Stimulated activated CD8-positive, alpha-beta memory T cell treated with anti-CD3 and anti-CD28 coated beads, Interleukin-7, amount 100 ng/mL, for 4 hours (primary cell): Measurements from ENCODE around the gene ITPRIPL2.
A peak's percentile ranks its signal among the peaks of the same experiment; 100 is the strongest.

Experiments
- DNase-seq, 2 donors: peaks; one replicate each; pipeline ENCODE4 v3.0.0-alpha.2; 2020; ENCODE audit warnings: low read depth in 2 of 2

Gene ITPRIPL2

GRCh38 chr16:19113577-19114358 is at the start of gene ITPRIPL2:
Gene ITPRIPL2 (plus strand): TSS chr16:19113964. CDS start chr16:19114462, 498 bp downstream.
- no peak for DNase-seq

DNA sequence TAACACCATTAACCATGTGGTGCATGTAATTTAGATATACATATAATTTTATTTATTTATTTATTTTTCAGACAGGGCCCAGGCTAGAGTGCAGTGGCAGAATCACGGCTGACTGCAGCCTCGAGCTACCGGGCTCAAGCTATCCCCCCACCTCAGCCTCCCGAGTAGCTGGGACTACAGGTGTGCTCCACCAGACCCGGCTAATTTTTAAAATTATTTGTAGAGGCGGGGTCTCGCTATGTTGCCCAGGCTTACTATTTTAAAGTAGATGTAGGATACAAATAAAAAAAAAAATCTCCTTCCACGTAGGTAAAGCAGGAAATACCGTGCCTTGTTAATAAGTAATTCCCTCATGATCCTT is 46.8 kb upstream of the ITPRIPL2 start:
- DNase-seq, result no peak

GRCh38 chr16:19067349-19068236 is 46.2 kb upstream of the ITPRIPL2 start, which contains the start of gene COQ7:
Gene COQ7 (plus strand): TSS chr16:19067614. CDS start chr16:19067665, 51 bp downstream.
- peak; percentile 97 to 98 for DNase-seq

GRCh38 chr16:19068237-19068815 is 45.4 kb upstream of the ITPRIPL2 start:
- DNase-seq, result no peak

GRCh38 chr16:19071811-19072777 is 41.7 kb upstream of the ITPRIPL2 start:
- DNase-seq, result peak in 1 of 2 donors; percentile 17

DNA sequence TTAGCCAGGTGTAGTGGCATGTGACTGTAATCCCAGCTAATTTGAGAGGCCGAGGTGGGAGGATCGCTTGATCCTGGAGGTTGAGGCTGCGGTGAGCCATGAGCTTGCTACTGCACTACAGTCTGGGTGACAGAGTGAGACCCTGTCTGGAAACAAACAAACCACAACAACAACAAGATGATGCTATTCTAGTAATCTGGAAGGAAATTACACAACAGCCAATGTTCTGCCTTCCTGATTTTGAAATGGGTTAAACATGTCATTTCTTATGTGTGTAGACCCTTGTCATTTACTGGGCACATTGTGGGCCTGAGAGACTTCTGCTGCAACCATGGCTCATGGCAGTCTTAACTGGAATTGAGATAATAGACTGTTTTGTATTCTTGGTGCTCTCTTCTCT is 40.4 kb upstream of the ITPRIPL2 start:
- DNase-seq, result no peak

DNA sequence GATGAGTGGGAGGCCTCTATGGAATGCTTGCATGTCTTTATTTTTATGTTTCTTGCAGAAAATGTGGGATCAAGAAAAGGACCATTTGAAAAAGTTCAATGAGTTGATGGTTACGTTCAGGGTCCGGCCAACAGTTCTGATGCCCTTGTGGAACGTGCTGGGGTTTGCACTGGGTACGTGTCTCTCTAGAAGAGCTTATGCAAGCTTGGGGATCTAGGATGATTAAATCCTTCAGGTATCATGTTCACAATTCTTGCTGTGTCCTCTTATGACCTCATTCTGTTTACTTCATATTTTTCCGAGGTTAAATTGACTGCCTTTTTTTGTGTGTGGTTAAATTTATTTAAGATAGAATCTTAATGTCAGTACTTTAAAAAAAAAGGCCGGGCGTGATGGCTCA is 39.9 kb upstream of the ITPRIPL2 start:
- no peak for DNase-seq

DNA sequence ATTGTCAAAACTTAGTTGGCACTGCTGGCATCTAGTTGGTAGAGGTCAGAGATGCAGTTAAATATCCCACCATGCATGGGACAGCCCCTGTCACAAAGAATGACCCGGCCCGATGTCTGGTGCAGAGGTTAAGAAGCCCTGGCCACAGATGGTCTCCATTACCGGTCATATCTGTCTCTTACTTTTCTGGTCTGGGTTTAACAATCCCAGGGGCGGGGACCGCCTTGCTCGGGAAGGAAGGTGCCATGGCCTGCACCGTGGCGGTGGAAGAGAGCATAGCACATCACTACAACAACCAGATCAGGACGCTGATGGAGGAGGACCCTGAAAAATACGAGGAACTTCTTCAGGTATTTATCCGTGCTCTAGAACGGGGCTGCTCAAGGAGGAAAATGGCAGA is 38.3 kb upstream of the ITPRIPL2 start:
- DNase-seq, result no peak

GRCh38 chr16:19077879-19078278 is 35.9 kb upstream of the ITPRIPL2 start:
- DNase-seq, result no peak

DNA sequence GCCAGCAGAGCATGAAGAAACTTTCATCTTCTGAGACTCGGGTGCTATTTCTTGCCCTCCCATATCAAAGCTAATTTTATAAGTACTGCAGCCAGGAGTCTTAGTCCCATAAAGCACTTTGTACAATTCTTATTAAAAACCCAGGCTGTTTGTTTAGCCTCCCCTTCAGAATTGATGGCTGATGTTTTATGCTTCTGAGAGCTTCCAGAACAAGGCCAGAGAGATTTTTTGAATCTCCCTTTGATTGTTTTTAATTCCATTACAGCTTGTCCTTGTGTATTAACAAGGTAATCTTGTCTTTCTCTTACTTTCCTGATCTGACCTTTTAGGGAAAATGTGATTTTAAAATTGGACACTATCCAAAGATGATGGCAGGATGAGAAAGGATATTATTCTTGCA is 30.1 kb upstream of the ITPRIPL2 start:
- no peak for DNase-seq

DNA sequence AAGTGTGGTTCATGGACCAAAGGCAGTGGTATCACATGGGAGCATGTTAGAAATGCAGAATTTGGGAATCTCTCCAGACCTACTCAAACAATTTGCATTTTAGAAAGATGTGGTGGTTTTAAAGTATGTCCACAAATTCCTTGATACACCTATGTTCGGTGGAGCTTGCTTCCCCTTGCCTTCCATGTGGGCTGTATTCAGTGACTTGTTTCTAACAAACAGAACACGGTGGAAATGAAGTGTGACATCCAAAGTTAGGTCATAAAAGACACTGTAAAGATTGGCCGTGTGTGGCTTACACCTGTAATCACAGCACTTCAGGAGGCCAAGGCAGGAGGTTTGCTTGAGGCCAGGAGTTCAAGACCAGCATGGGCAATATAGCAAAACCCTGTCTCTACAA is 29.6 kb upstream of the ITPRIPL2 start:
- no peak for DNase-seq

GRCh38 chr16:19084879-19085278 is 28.9 kb upstream of the ITPRIPL2 start:
- no peak for DNase-seq

DNA sequence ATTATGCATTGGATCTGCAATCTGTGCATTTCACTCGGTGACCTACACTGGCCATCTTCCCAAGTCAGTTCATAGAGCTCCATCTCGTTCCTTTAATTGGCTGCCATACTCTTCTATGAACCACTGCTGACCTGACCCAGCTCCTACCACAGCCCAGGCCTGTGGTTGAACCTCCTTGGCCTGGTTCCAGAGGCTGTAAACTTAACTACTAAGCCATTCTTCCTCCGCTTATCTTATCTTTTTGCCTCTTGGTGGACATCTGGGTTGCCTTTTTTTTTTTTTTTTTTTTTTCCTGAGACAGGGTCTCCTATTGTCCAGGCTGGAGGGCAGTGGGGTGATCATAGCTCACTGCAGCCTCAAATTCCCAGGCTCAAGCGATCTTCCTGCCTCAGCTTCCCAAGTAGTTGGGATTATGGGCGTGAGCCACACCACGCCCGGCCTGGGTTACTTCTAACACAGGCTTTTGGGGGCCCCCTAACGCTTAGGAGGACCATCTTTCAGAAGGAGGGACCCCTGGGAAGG is 28.0 kb upstream of the ITPRIPL2 start:
- no peak for DNase-seq

DNA sequence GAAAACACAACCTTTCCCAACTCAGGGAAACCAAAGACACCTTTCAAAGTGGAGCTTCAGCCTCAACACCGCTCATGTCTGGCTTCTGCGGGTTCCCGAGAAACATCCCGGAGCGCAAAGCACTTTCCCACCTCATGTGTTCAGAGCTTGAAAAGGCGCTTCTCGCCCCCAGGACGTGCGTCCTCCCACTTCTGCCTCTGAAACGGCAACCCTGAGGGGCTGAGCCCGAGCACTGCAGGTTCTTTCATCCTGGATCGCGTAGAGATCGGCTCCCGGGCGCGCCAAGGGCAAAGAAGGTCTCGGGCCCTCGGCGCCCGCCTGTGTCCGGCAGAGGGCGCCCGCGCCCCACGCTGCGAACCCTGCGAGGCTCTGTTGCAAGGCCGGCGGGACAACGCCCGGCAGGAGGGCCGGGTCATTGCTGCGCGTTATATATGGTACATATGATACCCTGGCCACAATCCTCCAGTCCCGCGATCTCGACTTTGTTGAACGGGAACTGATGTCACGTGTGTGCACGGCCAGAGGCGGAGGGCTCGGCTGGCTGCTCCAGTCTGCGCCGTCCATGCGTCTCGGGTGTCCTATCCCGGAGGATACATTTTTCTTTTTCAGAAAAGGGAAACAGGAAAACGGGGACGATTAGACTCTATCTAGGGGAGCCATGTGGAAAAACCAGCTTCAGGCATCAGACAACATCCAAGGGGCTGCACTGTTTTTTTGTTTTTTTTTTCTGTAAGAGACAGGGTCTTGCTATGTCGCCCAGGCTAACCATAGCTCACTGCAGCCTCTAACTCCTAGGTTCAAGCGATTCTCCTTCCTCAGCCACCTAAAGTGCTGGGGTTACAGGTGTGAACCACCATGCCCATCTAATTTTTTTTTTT is 27.2 kb upstream of the ITPRIPL2 start:
- DNase-seq, result peak; percentile 40 to 63

DNA sequence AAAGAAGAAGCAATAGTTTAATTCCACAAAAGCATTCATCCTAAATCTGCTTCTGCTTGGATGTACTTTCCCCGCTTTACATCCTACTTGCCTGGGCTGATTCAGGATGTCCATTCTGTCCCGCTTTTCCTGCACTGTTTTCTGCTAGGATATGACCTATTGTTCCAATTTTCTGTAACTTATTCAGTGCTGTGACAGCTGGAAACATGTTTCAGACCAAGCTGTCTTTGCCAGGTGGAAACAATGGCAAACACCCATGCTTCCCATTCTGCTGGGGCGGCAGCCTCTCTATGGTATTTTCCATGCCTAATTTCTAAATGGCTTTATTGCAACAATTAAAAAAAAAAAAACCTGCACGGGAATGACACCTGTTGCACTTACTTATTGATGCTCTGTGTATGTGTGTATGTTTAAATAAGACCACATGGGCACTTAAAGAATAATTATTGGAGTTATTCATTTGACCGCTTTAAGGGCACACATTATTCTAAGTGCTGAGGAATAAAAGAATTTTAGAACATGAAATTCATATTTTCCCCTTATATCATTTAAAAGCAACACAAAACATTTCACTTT is 25.3 kb upstream of the ITPRIPL2 start:
- DNase-seq, result no peak

GRCh38 chr16:19089410-19089955 is 24.3 kb upstream of the ITPRIPL2 start:
- DNase-seq, result no peak

GRCh38 chr16:19090916-19091315 is 22.8 kb upstream of the ITPRIPL2 start:
- DNase-seq, result no peak

DNA sequence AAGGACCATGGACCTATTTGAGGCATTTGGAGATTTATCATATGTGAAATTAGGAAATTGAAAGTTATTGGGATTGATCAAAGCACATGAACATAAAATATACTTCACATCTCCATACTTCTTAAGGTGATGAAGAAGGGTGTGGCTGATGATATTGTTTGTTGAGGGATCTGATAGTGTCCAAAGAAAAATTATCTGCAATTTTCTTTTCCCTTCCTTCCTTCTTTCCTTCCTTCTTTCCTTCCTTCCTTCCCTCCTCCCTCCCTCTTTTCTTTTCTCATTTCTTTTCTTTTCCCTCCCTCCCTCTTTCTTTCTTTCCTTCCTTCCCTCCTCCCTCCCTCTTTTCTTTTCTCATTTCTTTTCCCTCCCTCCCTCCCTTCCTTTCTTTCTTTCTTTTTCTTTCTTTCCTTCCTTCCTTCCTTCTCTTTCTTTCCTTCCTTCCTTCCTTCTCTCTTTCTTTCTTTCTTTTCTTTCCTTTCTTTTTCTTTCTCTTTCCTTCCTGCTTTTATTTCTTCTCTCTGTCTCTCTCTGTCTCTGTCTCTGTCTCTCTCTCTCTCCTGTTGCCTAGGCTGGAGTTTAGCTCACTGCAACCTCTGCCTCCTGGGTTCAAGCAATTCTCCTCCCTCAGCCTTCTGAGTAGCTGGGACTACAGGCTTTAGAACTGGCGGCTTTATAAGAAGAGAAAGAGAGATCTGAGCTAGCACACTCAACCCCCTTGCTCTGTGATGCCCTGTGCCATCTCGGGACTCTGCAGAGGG is 20.9 kb upstream of the ITPRIPL2 start:
- no peak for DNase-seq
